ENCODE measurements around the gene GANC. TPM values are rescaled to one million over a fixed set of nuclear protein-coding genes. Genes with fewer than 3 reads are reported as not detected.
"Not testable (repeated sequence)": the region's sequence is repeated elsewhere in the genome, so short reads cannot be mapped to it uniquely, and the experiment has no call there.

GANC gene
- polyA plus RNA-seq (2013, experiment 1 of 2) = 7.0 TPM
- polyA plus RNA-seq (2013, experiment 2 of 2) = 7.6 TPM

DNA sequence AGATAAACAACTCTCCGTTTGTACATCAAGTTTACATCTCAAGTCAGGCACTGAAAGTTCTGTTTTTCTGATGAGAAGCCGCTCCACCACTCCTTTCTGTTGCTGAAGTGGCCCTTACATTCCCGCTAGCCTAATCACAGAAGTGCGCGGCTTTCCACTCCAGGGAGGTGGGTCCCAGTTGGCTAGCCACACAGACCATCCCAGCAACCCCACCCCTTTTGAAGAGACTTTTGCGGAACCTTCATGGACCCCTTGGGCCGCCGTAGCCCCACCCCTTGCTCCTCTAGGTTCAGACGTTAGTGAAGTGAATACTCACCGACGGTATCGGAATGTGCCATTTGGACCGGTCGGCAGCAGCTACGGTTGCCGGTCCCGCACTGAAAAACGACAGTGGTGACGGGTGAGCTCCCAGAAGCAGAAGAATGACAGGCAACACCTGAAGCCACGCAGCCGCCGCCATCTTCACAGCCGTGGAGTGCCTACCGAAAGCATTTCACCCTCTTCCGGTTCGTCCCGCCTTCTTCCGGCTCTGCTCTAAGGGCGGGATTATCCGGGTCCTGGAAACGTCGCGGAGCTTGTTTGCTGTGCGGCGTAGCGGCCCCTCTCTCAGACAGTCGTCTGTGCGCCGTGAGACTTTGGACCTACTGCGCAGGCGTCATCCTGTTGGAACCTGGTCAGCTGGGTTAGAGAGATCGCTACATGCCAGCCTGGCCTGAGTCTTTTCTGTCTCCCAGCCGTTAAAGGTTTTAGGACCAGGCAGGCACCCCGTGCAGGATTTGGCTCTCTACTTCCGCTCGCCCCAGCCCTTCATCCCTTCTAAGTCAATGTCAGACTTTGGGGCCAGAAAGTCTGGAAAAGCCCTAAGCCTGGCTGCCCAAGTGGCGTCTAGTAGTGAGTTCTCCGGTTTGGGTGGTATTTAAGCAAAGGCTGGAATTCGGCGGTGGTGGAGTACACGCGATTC lies at the start of gene GANC, which contains the start of gene TMEM87A:
GANC (plus strand) TSS at position 263 of the 961 bp plus-strand sequence. CDS start 1,281 bp downstream, outside the sequence.
TMEM87A (minus strand) TSS at position 495 of the 961 bp plus-strand sequence; CDS start at position 460, 35 bp downstream.
- H3K9ac ChIP-seq (ENCODE audit: low read depth, low read length, poor library complexity) = peak within 1 kb of the TSS; percentile 93
- H3K79me1 ChIP-seq (ENCODE audit: low read depth, low read length) = peaks cover 2% of the 10 kb centered on the region
- no peak within 1 kb of the TSS for H4K91ac ChIP-seq (ENCODE audit: low read depth, low read length, poor library complexity)
- H4K8ac ChIP-seq (ENCODE audit: low read depth, low read length) = peak within 1 kb of the TSS; percentile 1
- H2BK120ac ChIP-seq (ENCODE audit: low read depth, low read length) = no peak within 1 kb of the TSS
- H3K27me3 ChIP-seq (ENCODE audit: control insufficient read depth in 3 of 3, insufficient read depth in 3 of 3, low read depth in 1 of 3, low read length in 3 of 3) = no peaks in the 10 kb centered on the region
- H3K14ac ChIP-seq (ENCODE audit: low read length) = no peak within 1 kb of the TSS
- H2BK12ac ChIP-seq (ENCODE audit: low read length) = no peak within 1 kb of the TSS
- peaks cover 2 to 33% of the 10 kb centered on the region in 2 donors for H3K36me3 ChIP-seq (replicated peaks in 1 of 2; ENCODE audit: control insufficient read depth in 2 of 2, insufficient read depth in 2 of 2, low read length in 2 of 2)
- peak within 1 kb of the TSS; percentile 8 for H2AK5ac ChIP-seq (ENCODE audit: low read depth, low read length)
- peak within 1 kb of the TSS; percentile 87 for H3K4me2 ChIP-seq (ENCODE audit: insufficient read depth, low read length, poor library complexity, severe bottlenecking)
- no peak within 1 kb of the TSS for H2BK15ac ChIP-seq (ENCODE audit: low read length)
- H2AFZ ChIP-seq (ENCODE audit: low read length) = peak within 1 kb of the TSS; percentile 92
- H3K4ac ChIP-seq (ENCODE audit: low read length) = no peak within 1 kb of the TSS
- WGBS, 2 donors (ENCODE audit: extremely low coverage in 2 of 2, insufficient read length in 2 of 2, insufficient replicate concordance in 1 of 2) = no CpG with 5 or more reads among the region's 52 CpGs
- H3K4me3 ChIP-seq (ENCODE audit: low read length in 2 of 2) = peak within 1 kb of the TSS; percentile 82 to 87
- peaks cover 2 to 14% of the 10 kb centered on the region in 2 donors for H3K4me1 ChIP-seq (ENCODE audit: control insufficient read depth in 2 of 2, insufficient read depth in 1 of 2, low read depth in 1 of 2, low read length in 2 of 2)
- peak within 1 kb of the TSS; percentile 93 for H3K18ac ChIP-seq (ENCODE audit: low read length)
- peak; percentile 97 for DNase-seq (ENCODE audit: low spot score)
- peak within 1 kb of the TSS; percentile 67 for H2BK5ac ChIP-seq (ENCODE audit: low read length)
- peak within 1 kb of the TSS; percentile 93 for H3K27ac ChIP-seq (replicated peaks; ENCODE audit: low read length)
- peaks cover 0 to 6% of the 10 kb centered on the region in 2 donors for H3K9me3 ChIP-seq (replicated peaks in 1 of 2; ENCODE audit: control insufficient read depth in 2 of 2, insufficient read depth in 1 of 2, low read depth in 1 of 2, low read length in 2 of 2)
- peak within 1 kb of the TSS; percentile 58 for H3K23ac ChIP-seq (ENCODE audit: low read depth, low read length, poor library complexity)

GRCh38 chr15:42226648-42227047 lies 46.4 kb upstream of the GANC start:
- Histone ChIP-seq H3K9ac (ENCODE audit: low read depth, low read length, poor library complexity) (no peak overlapping the region), H2BK15ac (ENCODE audit: low read length) (no peak overlapping the region), H2AFZ (ENCODE audit: low read length) (no peak overlapping the region), H3K4me1 (ENCODE audit: control insufficient read depth in 2 of 2, insufficient read depth in 1 of 2, low read depth in 1 of 2, low read length in 2 of 2) (no peaks in the 10 kb centered on the region), H3K14ac (ENCODE audit: low read length) (no peak overlapping the region), H3K27ac (replicated peaks; ENCODE audit: low read length) (no peak overlapping the region), H3K4me3 (ENCODE audit: low read length in 2 of 2) (no peak overlapping the region), H3K36me3 (replicated peaks in 1 of 2; ENCODE audit: control insufficient read depth in 2 of 2, insufficient read depth in 2 of 2, low read length in 2 of 2) (peaks cover 13 to 99% of the 10 kb centered on the region in 2 donors), H3K23ac (ENCODE audit: low read depth, low read length, poor library complexity) (no peak overlapping the region), H4K8ac (ENCODE audit: low read depth, low read length) (no peak overlapping the region), H2BK120ac (ENCODE audit: low read depth, low read length) (no peak overlapping the region), H3K9me3 (replicated peaks in 1 of 2; ENCODE audit: control insufficient read depth in 2 of 2, insufficient read depth in 1 of 2, low read depth in 1 of 2, low read length in 2 of 2) (no peaks in the 10 kb centered on the region), H3K4ac (ENCODE audit: low read length) (no peak overlapping the region), H3K79me1 (ENCODE audit: low read depth, low read length) (no peaks in the 10 kb centered on the region), H4K91ac (ENCODE audit: low read depth, low read length, poor library complexity) (no peak overlapping the region), H2BK12ac (ENCODE audit: low read length) (no peak overlapping the region), H3K27me3 (ENCODE audit: control insufficient read depth in 3 of 3, insufficient read depth in 3 of 3, low read depth in 1 of 3, low read length in 3 of 3) (no peaks in the 10 kb centered on the region), H2BK5ac (ENCODE audit: low read length) (no peak overlapping the region), H3K18ac (ENCODE audit: low read length) (no peak overlapping the region), H2AK5ac (ENCODE audit: low read depth, low read length) (no peak overlapping the region), H3K4me2 (ENCODE audit: insufficient read depth, low read length, poor library complexity, severe bottlenecking) (no peak overlapping the region)
- DNase-seq (ENCODE audit: low spot score) = no peak
- WGBS, 2 donors (ENCODE audit: extremely low coverage in 2 of 2, insufficient read length in 2 of 2, insufficient replicate concordance in 1 of 2) = no CpG with 5 or more reads among the region's 5 CpGs

GRCh38 chr15:42228036-42228435 lies 45.0 kb upstream of the GANC start:
- H4K91ac ChIP-seq (ENCODE audit: low read depth, low read length, poor library complexity) = no peak overlapping the region
- peaks cover 13 to 97% of the 10 kb centered on the region in 2 donors for H3K36me3 ChIP-seq (replicated peaks in 1 of 2; ENCODE audit: control insufficient read depth in 2 of 2, insufficient read depth in 2 of 2, low read length in 2 of 2)
- H3K9me3 ChIP-seq (replicated peaks in 1 of 2; ENCODE audit: control insufficient read depth in 2 of 2, insufficient read depth in 1 of 2, low read depth in 1 of 2, low read length in 2 of 2) = no peaks in the 10 kb centered on the region
- H3K4me2 ChIP-seq (ENCODE audit: insufficient read depth, low read length, poor library complexity, severe bottlenecking) = no peak overlapping the region
- H3K27me3 ChIP-seq (ENCODE audit: control insufficient read depth in 3 of 3, insufficient read depth in 3 of 3, low read depth in 1 of 3, low read length in 3 of 3) = no peaks in the 10 kb centered on the region
- no peak overlapping the region for H2AFZ ChIP-seq (ENCODE audit: low read length)
- H3K14ac ChIP-seq (ENCODE audit: low read length) = no peak overlapping the region
- no peak overlapping the region for H3K27ac ChIP-seq (replicated peaks; ENCODE audit: low read length)
- no peak overlapping the region for H3K4me3 ChIP-seq (ENCODE audit: low read length in 2 of 2)
- H2BK15ac ChIP-seq (ENCODE audit: low read length) = no peak overlapping the region
- H2BK5ac ChIP-seq (ENCODE audit: low read length) = no peak overlapping the region
- H2BK120ac ChIP-seq (ENCODE audit: low read depth, low read length) = no peak overlapping the region
- H3K4ac ChIP-seq (ENCODE audit: low read length) = no peak overlapping the region
- no peaks in the 10 kb centered on the region for H3K4me1 ChIP-seq (ENCODE audit: control insufficient read depth in 2 of 2, insufficient read depth in 1 of 2, low read depth in 1 of 2, low read length in 2 of 2)
- H3K18ac ChIP-seq (ENCODE audit: low read length) = no peak overlapping the region
- no peak for DNase-seq (ENCODE audit: low spot score)
- no CpG with 5 or more reads among the region's 1 CpG for WGBS, 2 donors (ENCODE audit: extremely low coverage in 2 of 2, insufficient read length in 2 of 2, insufficient replicate concordance in 1 of 2)
- no peak overlapping the region for H2AK5ac ChIP-seq (ENCODE audit: low read depth, low read length)
- no peak overlapping the region for H3K9ac ChIP-seq (ENCODE audit: low read depth, low read length, poor library complexity)
- H3K23ac ChIP-seq (ENCODE audit: low read depth, low read length, poor library complexity) = no peak overlapping the region
- no peak overlapping the region for H2BK12ac ChIP-seq (ENCODE audit: low read length)
- no peaks in the 10 kb centered on the region for H3K79me1 ChIP-seq (ENCODE audit: low read depth, low read length)
- no peak overlapping the region for H4K8ac ChIP-seq (ENCODE audit: low read depth, low read length)

DNA sequence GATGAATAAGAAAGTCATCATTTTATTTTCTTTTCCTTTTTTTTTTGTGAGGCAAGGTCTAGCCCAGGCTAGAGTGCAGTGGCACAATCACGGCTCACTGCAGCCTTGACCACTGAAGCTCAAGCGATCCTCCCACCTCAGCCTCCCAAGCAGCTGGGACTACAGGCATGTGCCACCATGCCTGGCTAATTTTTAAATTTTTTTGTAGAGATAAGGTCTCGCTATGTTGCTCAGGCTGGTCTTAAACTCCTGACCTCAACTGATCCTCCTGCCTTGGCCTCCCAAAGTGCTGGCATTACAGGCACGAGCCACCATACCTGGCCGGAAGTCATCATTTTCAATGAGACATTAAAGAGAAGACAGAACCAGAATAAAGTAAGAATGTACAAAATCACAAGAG lies 44.0 kb upstream of the GANC start:
- not testable (repeated sequence) for H3K14ac ChIP-seq (ENCODE audit: low read length); H3K4me2 ChIP-seq (ENCODE audit: insufficient read depth, low read length, poor library complexity, severe bottlenecking); H2AFZ ChIP-seq (ENCODE audit: low read length); H3K79me1 ChIP-seq (ENCODE audit: low read depth, low read length); DNase-seq (ENCODE audit: low spot score); H2BK120ac ChIP-seq (ENCODE audit: low read depth, low read length); H3K23ac ChIP-seq (ENCODE audit: low read depth, low read length, poor library complexity); H2BK15ac ChIP-seq (ENCODE audit: low read length); H2BK5ac ChIP-seq (ENCODE audit: low read length); H3K4me1 ChIP-seq (ENCODE audit: control insufficient read depth in 2 of 2, insufficient read depth in 1 of 2, low read depth in 1 of 2, low read length in 2 of 2); H3K9ac ChIP-seq (ENCODE audit: low read depth, low read length, poor library complexity); H3K4me3 ChIP-seq (ENCODE audit: low read length in 2 of 2); H4K91ac ChIP-seq (ENCODE audit: low read depth, low read length, poor library complexity); H2AK5ac ChIP-seq (ENCODE audit: low read depth, low read length); H3K27me3 ChIP-seq (ENCODE audit: control insufficient read depth in 3 of 3, insufficient read depth in 3 of 3, low read depth in 1 of 3, low read length in 3 of 3); H3K27ac ChIP-seq (replicated peaks; ENCODE audit: low read length); H3K4ac ChIP-seq (ENCODE audit: low read length); H3K9me3 ChIP-seq (replicated peaks in 1 of 2; ENCODE audit: control insufficient read depth in 2 of 2, insufficient read depth in 1 of 2, low read depth in 1 of 2, low read length in 2 of 2); H3K18ac ChIP-seq (ENCODE audit: low read length); H4K8ac ChIP-seq (ENCODE audit: low read depth, low read length); H2BK12ac ChIP-seq (ENCODE audit: low read length)
- peaks cover 9 to 97% of the 10 kb centered on the region in 2 donors for H3K36me3 ChIP-seq (replicated peaks in 1 of 2; ENCODE audit: control insufficient read depth in 2 of 2, insufficient read depth in 2 of 2, low read length in 2 of 2)
- no CpG with 5 or more reads among the region's 5 CpGs for WGBS, 2 donors (ENCODE audit: extremely low coverage in 2 of 2, insufficient read length in 2 of 2, insufficient replicate concordance in 1 of 2)

All from neuronal stem cell (in vitro differentiated cells).